ENCODE data around the gene SPTBN4.
A peak's percentile ranks its signal among the peaks of the same experiment; 100 is the strongest.
"Not testable (repeated sequence)": the region's sequence is repeated elsewhere in the genome, so short reads cannot be mapped to it uniquely, and the experiment has no call there.

SPTBN4 gene

DNA sequence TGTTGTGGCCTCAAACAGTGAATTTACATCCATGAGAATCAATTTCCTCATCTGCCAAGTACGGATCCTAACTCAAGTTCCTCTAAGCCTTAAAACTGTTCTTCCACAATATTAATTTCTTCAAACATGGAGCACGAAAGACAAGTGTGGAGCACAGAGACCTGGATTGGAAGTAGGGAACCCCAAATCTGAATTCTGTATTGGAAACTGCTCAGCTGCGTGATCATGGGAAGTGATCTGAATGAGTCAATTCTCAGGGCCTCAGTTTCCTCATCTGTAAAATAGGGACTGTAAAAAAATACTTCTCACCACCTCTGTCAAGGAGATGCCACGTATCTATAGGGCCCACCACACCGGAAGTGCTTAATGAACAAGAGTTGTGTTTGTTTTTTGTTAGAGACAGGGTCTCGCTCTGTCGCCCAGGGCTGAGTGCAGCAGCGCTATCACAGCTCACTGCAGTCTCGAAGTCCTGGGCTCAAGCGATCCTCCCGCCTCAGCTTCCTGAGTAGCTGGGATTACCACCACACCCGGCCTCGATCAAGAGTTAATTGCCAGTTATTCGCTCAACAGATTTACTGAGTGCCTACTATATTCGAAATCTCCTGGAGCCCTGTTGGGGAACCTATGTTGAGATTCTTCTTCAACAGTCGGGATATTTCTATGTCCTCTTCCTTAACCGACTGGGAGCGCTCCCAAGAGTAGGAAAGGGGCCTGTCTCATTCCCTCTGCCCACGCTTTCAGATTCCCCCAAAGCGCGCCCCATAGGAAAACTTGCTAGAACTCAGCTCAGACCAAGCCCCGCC lies 24.3 kb upstream of the SPTBN4 start:
- no peak for DNase-seq

DNA sequence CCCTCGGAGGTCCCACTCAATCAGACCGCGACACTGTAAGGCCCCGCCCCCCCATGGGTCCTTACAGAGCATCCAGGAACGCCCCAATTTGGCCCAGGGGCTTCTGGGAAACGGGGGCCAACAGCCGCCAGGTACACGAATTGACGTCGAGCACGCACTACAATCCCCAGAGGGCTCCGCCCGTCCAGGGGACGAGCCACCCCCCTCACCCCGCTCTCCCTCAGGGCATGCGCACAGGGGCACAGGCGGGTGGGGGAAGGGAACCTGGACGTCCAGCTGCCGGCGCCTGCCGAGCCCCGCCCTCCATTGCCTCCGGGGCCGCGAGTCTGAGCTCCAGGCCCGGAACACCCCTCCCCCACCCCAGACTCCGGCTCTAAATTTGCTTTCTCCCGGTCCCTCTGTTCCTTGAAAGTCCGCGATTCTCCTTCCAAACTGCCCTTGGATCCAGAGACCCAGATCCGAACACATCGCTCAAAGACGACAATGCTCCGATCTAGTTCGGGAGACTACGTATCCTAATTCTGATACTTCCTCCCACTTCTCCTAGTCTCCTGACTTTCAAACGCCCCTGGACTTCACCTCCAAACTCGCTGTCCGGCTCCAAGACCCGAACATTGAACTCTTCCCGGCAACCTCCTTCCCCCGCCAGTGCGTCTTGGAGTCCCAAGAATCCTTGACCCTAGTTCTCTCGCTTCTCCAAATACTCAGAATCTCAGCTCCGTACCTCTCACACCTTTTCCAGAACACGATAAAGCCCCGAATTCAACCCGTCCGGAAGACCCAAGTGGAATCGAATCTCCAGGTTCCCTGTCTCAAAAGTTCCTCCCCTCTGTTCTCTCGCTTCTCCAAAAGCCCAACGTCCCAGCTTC lies 23.4 kb upstream of the SPTBN4 start:
- peak; percentile 100 for DNase-seq

DNA sequence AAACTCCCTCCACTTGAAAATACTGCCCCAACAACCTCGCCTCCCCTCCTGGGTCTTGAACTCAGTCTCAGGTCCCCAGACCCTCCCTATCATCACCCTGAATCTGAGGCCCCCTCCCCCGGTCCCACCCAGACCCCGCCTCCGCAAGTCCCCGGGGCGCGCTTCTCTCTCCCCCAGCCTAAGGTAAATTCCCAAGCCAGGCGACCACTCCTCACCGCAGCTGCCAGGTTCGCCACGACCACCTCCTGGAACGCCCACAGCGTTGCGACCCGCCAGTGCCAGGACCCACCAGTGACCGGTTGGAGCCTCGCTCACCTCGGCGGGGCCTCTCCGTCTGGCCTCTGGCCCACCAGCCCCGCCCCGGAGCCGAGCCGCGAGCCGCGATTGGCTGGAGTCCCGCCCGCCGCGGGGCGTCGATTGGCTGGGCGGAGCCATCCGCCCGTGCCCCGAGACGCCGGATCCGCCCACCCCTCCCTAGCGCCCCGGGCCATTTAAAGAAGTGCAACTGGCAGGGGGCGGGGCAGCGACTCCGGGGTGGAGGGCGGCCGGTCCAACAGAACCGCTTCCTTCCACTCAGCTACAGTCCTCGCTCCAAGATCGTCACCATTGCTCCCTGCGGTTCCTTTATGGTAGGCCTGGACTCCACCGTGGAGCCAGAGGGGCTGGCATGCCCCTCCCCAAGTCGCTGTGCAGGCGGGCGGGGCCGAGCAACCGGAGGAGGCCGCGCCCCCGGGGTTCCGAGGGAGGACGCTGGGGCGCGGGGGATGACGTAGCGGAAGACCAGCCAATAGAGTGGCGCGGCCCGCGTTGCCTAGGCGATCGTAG lies 22.6 kb upstream of the SPTBN4 start, which contains the start of gene SERTAD3:
Gene SERTAD3, minus strand, starts transcription at position 336 of the 825 bp plus-strand sequence. CDS start 2,255 bp downstream, outside the sequence.
- peak; percentile 96 to 98 for DNase-seq

DNA sequence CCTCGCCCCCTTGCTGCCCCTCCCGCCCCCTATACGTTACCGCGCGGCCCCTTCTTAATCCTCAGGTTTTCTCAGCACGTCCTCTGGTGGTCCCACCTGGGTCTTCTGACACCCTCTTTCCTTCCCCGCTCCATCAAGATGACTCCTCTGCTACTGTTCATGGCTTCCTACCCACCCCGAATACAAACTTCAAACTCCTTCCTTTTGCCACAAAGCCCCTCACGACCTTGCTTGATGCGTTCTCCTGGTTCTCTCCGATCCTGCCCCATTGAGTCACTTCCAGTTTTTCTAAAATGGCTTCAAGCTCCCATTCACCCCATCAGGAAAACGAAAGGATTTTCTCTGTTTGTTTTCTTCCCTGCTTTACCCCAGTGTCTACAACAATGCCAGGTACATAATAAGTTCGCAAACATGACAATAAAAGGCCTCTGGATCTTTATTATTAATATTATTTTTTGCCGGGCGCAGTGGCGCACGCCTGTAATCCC lies 21.9 kb upstream of the SPTBN4 start:
- DNase-seq, result no peak

DNA sequence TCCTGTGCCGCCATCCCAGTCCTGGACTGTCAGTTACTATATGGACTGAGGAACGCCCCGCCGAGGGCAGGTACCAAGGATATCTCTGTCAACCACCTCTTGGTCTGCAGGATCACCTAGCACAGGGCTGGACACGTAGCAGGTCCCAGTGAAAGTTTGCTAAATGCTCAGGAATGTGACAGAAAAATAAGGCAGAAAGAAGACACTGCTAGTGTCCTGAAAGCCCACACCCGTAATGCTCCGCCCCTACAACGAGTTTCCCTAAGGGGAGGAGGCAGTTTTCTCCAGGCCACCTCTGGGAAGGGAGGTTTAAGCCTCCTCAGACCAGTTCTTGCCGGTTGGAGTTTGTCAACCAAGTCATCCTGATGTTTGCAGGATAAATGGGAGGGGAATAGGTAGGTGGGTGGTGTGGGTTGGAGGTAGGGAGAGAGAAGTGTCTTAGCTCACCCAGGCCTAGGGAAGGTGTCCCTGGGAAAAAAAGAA lies 21.0 kb upstream of the SPTBN4 start:
- DNase-seq, result no peak

DNA sequence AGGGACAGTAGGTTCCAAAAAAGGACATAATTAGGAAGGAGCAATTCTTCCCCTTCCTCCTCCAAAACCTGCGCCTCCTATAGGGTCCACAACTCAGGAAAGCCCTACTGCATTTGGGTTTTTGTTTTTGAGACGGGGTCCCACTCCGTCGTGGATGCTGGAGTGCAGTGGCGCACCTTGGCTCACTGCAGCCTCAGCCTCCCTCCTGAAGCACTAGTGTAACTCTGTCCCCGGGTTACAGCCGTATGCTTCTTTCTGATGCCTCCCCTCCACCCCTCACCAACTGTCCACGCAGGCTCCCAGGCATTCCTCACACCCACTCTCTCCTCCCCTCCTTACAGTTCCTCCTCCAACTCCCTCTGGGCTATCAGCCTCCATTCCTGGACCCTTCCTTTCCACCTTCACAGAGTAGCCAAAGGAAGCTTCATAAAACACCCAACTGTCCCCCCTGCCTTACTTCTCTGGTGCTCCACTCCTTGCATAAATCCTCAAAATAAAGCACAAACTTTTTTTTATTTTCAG lies 20.5 kb upstream of the SPTBN4 start:
- DNase-seq, result no peak

DNA sequence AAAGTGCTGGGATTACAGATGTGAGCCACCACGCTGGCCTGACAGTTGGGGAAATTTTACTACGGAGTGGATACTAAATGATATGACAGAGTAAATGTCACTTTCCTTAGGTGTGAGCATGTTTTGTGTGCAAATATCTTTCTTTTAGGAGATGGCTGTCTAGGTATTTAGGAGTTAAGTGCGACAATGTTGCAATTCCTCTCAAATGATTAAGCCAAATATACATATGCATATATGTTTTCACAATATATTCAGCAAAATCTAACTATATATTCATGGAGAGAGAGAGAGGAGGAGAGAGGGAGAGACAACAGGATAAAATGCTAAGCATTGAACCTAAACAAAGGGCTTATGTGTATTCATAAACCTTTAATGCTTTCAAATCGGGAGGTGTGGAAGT lies 17.3 kb upstream of the SPTBN4 start:
- DNase-seq, result no peak

DNA sequence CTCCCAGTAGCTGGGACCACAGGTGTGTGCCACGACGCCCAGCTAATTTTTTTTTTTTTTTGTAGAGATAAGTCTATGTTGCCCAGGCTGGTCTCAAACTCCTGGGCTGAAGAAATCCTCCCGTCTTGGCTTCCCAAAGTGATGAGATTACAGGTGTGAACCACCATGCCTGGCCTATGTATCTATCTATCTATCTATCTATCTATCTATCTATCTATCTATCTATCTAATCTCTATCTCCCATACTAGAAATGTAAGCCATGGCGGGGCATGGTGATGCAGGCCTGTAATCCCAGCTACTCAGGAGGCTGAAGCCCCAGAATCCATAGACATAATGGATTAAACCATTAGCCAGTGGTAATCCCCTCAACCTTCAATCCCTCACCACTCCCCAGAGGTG lies 16.1 kb upstream of the SPTBN4 start:
- DNase-seq, result no peak

DNA sequence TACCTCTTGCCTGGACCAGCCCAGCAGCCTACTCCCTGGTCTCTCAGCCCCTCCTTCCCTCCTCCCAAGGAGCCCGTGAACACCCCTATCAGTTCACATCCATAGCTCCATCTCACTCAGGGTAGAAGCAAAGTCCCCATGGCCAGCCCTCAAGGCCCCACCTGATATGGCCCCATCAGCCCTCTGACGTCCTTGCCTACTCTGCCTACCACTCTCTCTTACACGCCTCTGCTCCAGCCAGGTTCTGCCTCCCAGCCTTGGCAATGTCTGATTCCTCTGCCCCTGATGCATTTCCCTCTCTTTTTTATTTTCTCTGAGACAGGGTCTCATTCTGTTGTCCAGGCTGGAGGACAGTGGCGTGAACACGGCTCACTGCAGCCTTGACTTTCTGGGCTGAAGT lies 14.8 kb upstream of the SPTBN4 start:
- DNase-seq, result no peak

DNA sequence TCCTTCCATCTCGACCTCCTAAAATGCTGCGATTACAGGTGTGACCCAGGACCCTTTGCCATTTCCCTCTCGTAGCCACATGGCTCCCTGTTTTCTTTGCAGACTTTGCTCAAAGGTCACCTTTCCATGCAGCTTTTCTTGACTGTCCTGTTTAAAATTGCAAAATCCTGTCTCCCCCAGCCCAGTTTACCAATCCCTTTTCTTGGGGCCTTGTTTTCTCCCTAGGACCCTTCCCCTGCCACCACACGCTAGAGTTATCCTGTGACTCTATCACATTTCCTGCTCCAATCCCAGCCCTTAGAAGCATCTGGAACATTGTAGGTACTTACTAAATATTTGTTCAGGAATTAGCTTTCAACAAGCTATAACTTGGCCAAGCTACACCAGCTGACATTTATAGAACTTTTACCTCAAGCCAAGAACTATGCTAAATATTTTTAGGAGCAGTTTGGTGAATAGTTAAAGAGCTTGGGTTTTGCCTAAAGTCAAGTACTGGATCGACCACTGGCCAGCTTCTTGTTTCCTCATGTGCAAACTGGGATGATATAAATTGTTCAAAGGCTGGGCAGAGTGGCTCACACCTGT lies 13.6 kb upstream of the SPTBN4 start:
- no peak for DNase-seq

DNA sequence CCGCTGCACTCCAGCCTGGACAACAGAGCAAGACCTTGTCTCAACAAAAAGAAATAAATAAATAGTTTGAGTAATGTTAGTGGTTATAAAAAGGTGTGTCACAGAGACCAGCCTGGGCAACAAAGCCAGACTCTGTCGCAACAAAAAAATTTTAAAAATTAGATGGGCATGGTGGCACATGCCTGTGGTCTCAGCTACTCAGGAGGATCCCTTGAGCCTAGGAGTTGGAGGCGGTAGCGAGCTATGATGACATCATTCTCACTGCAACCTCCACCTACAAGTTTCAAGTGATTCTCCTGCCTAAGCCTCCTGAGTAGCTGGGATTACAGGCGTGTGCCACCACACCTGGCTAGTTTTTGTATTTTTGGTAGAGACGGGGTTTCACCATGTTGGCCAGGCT lies 12.9 kb upstream of the SPTBN4 start:
- DNase-seq, result not testable (repeated sequence)

DNA sequence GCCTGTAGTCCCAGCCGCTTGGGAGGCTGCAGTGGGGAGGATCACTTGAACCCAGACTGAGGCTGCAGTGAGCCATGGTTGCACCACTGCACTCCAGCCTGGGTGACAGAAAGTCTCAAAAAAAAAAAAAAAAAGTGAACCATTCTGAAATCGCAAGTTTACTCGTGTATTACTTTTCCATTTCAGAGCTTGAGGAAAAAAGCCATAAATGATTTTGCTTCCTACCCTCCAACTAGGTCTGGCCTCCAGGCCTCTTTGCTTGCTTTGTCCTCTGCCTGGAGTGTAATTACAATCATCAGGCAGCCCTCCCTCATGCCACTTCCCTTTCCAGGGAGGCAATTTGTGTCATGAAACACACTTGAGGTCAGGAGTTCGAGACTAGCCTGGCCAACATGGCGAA lies 9.8 kb upstream of the SPTBN4 start:
- DNase-seq, result no peak

DNA sequence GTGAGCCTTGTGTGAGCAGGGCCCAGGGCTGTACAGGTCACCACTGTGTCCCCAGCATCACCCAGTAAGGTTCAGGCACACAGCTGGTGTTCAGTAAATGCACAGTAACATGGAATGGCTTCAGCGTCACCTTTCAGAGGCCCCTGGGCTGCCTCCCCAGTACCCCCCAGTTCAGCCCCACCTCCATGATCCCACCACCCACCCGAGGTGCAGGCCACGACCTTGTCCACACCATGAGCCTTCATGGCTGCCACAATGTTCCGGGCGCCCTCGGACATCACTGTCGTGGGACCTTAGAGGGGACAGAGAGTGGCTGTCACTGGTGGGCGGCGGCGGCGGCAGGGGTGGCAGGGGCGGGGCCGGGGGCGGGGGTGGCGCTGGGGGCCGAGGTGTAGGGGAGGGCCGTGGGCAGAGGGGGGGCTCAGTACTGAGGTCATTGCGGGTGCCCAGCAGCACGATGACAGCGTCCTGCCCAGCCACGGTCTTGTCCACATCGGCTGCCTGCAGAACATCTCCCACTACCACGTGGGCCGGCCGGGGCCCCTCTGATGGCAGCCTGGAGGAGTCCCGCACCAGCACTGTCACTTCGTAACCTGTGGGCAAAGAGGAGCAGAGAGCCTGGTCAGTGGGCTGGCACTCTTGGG lies 8.7 kb upstream of the SPTBN4 start:
- DNase-seq, result no peak

DNA sequence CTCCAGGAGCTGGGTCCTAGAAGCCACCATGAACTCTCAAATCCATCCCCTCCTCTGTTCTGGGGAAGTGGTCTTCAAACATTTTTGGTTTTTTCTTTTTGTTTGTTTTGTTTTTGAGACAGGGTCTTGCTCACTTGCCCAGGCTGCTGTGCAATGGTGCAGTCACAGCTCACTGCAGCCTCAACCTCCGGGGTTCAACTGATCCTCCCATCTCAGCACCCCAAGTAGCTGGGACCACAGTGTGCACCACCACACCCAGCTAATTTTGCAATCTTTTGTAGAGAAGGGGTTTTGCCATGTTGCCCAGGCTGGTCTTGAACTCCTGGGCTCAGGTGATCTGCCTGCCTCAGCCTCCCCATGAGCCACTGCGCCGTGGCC lies 8.2 kb upstream of the SPTBN4 start:
- DNase-seq, result no peak

DNA sequence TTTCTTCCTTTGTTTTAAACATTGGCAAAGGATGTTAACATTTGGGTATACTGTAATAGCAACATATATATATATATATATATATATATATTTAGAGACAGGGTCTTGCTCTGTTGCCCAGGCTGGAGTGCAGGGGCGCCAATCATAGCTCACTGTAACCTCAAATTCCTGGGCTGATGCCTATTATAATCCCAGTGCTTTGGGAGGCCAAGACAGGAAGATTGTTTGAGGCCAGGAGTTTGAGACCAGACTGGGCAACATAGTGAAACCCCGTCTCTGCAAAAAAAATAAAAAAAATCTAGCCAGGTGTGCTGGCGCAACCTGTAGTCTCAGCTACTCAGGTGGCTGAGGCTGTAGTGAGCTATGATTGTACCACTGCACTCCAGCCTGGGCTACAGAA lies 6.6 kb upstream of the SPTBN4 start:
- no peak for DNase-seq

DNA sequence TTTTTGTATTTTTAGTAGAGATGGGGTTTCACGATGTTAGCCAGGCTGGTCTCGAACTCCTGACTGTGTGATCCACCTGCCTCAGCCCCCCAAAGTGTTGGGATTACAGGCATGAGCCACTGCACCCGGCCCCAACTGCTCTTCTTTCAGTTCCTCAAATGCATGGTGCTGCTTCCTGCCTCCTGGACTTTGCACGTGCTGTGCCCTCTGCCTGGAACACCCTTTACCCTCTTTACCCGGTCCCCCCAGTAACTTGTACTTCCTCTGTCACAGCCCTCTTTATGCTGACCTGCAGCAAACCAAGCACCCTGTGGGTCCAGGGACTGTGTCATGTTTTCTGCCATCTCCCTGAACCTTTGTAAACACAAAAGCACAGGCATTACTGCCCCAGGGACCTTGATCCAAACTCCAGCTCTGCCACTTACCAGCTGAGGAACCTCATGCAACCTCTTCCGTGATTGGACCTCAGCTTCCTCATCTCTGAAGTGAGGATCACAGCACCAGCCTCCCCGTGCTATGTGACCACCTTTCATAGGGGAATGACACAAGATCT lies 5.1 kb upstream of the SPTBN4 start:
- DNase-seq, result no peak

DNA sequence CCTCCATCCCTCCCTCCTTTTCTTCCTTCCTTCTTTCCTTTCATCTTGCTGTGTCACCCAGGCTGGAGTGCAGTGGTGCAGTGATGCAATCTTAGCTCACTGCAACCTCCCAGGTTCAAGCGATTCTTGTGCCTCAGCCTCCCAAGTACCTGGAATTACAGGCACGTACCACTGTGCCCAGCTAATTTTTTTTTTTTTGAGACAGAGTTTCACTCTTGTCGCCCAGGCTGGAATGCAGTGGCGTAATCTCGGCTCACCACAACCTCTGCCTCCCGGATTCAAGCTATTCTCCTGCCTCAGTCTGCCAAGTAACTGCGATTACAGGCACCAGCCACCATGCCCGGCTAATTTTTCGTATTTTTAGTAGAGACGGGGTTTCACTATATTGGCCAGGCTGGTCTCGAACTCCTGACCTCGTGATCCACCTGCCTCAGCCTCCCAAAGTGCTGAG lies 3.2 kb upstream of the SPTBN4 start:
- DNase-seq, result not testable (repeated sequence)

DNA sequence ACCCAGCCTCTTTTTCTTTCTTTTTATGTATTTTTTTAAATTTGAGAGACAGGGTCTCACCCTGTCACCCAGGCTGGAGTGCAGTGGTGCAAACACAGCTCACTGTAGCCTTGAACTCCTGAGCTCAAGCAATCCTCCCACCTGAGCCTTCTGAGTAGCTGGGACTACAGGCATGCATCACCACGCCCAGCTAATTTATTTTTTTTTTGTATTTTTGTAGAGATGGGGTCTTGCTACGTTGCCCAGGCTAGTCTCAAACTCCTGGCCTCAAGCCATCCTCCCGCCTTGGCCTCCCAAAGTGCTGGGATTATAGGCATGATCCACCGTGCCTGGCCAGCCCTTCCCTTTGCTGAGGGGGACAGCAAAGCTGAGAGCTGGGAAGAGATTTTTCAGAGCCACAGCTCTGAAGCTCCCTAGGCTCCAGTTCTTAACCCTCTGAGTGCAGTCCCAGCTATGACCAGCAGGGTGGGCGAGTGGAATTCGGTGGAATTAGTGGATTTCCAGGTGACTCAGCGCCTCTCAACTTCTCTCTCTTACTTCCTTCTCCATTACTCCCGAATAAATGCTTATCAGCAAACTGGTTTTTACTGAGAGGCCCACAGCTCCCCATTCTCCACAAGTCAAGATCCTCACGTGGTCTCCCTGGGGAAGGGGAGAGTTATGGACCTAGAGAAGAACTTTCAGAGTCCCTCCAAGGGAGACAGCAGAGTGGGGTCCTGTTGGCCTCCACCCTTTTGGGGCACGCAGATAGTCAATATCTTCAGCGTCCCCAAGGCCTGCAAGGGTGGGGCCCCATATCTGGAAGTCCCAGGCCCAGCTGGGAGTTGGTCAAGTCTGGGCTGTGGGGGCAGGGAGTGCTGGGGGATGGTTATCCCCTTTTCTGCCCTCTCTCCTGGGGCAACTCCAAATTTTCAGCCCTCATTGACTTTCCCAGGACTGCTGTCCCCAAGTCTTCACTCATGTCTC lies 2.5 kb upstream of the SPTBN4 start:
- DNase-seq, result peak; percentile 80 to 86

DNA sequence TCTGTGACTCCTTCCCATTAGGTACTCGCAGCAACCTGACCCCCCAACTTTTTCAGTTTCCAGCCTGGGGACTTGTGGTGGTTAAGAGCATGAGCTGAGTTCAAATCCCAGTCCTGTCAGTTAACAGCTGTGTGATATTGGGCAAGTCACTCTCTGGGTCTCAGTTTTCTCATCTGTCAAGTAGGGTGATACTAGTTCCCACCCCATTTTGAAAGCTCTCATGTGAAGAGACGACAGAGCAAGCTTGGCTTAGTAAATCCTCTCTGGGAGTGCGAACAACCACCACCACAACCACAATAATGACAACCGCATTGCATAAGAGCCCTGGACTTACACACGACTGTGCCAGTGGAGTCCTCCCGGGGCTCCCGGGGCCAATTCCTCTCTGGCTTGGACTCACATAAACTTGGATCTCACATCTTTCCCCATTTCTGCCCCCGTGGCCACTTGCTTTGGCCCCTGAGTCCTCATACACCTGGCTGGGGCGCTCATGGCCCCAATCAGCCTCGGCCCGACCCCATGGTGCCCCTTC lies 1.7 kb upstream of the SPTBN4 start:
- peak; percentile 37 to 47 for DNase-seq
